Activated gamma-delta T cell treated with Interleukin-2 at 50 U/mL for 16 hours (primary cell): ENCODE results near the gene COLEC12.
"Not testable (repeated sequence)": the region's sequence is repeated elsewhere in the genome, so short reads cannot be mapped to it uniquely, and the experiment has no call there.

Experiments used
- DNase-seq: peaks from one replicate; pipeline ENCODE4 v3.0.0-alpha.2; 2020

COLEC12 gene

DNA sequence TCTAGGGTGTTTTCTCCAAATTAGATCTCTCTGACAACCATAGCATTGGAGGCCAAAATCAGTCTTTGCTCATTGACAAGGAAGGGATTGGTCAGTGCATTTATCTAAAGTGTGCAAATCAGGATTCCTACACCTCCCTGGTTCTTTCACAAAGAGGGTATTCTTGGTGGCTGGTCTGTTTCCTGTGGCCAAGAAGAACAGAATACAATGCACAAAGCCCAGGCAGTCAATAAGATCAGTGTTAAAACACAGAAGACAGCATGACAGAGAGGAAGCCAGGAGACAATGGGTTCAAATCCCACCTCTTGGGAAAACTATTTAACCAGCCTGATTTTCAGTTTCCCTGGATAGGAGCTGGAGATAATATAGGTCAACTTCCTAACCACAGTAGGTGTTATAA is 186.6 kb downstream of the COLEC12 start:
- DNase-seq = no peak

DNA sequence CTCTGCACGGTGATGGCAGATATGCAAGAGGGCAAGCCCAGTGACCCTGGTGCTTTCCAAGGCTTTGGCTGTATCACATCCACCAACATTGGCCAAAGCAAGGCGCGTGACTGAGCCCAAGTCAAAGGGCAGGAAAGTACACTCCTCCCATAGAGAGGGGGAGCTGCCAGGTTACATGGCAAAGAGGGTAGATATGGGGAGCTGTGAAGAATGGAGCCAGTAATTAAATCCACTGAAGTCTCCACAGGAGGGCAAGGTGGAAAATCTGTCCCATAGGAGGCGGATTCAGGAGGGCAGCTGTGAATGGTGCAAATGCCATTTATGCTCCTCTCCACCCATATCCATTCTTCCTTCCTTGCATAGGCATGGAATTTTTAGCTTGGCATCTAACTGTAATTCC is 188.1 kb downstream of the COLEC12 start:
- no peak for DNase-seq

DNA sequence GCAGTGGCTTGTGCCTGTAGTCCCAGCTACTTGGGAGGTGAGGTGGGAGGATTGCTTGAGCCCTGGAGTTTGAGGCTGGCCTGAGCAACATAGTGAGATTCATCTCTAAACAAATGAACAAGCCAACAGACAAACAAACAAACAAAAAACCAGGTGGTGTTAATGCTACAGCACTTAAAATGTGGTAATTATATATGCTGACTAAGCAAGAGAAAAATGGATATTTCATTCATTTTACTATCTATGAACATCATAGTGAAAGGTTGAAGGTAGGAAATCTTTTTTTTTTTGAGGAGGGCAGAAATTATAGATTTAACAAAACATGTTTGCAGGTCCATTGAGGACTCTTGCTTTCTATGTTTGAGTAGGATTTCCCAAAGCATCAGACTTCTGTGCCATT is 190.5 kb downstream of the COLEC12 start:
- no peak for DNase-seq

DNA sequence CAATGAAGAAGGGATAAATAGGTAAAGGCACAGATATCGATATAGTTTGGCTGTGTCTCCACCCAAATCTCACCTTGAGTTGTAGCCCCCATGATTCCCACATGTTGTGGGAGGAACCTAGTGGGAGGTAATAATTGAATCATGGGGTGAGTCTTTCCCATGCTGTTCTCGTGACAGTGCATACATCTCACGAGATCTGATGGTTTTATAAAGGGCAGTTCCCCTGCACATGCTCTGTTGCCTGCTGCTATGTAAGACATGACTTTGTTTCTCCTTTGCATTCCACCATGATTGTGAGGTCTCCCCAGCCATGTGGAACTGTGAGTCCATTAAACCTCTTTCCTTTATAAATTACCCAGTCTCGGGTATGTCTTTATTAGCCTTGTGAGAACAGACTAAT is 192.4 kb downstream of the COLEC12 start:
- DNase-seq = not testable (repeated sequence)

DNA sequence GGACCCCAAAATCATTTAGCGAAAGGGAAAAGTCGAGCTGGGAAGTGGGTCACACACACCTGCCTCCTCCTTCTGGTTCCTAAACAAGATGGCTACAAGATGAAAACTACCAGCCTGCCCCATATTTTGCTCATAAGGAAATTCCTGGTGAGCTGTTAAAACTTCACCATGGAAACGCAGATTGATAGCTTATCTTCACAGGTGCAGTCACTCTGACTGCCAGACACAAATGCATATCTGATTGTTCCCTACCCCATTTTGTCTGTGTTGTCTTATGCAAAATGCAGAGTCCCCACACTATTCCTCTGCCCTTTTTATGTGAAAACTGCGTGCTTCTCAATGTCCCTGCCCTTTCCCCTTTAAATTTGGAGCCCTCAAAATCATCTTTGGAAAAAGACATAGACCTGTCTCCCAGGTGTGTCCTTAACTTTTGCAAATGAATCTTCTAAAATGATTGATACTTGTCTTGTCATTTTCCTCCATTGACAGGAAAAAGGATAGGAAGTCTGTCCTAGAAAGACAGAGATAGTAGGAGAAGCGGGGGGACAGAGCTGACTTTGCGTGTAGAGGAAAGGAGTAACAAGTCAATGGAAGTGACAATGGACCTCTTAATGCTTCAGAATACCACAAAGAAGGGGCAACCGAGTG is 193.8 kb downstream of the COLEC12 start:
- no peak for DNase-seq

DNA sequence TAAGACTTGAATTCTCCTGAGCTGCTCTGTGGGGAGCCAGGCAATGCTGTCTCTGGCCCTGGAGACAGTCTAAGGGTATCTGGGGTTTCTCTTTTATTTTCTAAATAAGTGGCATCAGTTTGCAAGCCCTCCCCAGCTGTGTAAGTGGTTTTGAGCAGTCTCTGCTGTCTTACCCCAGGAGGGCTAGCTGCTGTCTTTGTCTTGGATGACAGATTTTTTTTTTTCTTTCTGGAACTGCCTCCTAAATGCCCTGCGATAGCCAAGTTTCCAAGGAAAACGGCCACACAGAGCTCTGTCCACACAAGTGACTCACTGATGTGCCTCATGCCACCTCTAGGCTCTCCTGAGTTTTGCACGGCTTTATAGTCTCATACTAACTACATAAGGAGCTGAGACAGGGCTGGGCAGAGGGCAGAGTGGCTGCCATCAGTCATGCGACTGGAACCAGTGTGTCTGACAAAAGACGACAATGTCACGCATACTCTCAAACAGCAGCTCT is 195.4 kb downstream of the COLEC12 start:
- DNase-seq = no peak

DNA sequence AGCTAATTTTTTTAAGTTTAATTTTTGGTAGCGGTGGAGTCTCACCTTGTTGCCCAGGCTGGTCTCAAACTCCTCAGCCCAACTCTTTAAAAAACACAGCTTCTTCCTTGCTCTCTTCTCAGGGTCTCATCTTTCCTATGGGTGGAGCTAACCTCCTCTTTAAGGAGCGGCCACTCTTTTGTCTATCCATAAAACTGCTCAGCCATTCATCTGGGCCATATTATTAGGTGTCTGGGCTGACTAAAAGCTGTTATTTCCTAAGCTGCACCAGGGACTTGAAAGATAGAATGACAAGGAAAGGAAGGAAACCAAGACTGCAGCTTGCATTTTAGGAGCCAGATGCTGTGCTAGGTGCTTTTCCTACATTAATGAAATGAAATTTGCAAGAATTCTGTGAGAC is 196.9 kb downstream of the COLEC12 start:
- DNase-seq = no peak

DNA sequence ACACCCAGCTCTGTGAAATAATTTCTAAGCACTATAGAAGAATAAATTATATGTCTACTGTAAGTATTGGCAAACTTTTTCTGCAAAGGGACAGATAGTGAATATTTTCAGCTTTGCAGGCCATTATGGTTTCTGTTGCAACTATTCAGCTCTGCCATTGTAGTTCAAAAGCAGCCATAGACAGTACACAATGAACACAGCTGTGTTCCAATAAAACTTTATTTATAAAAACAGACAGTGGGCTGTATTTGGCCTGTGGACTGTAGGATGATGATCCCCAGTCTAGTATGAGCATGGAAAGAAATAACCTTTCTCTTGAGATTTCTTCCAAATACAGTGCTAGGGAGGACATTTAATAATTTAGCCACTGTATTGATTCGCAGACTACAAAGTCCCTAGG is 197.5 kb downstream of the COLEC12 start:
- no peak for DNase-seq

DNA sequence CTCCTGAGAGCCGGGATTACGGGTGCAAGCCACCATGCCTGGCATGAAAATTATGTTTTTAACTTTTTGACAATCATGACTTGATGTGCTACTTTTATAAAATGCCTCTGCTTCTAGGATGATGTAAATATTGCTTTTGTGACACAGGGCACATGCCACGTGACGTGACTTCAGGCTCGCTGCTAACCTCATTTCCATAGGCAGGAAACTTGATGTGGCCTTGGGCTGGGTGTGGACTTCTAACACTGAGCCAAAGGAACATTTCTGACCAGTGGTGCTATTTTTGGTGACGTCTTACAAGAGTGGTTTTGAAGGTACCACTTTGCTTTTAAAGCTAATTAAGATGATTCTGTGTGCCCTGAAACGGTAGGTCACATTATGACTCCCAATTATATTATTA is 198.4 kb downstream of the COLEC12 start:
- no peak for DNase-seq

DNA sequence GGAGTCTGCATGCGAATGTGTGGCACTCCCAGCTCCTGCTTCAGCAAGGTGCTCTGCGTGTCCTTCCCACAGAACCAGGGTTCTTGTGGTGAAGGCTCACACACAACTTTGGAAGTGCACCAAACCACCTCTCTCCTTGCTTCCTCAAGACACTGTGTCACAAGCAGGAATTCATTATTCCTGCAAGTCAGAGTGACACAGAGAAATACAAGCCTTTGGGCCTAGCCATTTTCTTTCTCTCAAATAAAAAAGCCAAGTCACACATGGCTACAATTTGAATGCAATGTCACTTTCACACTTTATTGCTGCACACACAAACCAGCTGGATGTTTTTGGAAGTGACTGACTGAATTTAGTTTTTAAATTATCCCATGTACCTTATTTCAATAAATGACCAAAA is 202.6 kb downstream of the COLEC12 start:
- no peak for DNase-seq

DNA sequence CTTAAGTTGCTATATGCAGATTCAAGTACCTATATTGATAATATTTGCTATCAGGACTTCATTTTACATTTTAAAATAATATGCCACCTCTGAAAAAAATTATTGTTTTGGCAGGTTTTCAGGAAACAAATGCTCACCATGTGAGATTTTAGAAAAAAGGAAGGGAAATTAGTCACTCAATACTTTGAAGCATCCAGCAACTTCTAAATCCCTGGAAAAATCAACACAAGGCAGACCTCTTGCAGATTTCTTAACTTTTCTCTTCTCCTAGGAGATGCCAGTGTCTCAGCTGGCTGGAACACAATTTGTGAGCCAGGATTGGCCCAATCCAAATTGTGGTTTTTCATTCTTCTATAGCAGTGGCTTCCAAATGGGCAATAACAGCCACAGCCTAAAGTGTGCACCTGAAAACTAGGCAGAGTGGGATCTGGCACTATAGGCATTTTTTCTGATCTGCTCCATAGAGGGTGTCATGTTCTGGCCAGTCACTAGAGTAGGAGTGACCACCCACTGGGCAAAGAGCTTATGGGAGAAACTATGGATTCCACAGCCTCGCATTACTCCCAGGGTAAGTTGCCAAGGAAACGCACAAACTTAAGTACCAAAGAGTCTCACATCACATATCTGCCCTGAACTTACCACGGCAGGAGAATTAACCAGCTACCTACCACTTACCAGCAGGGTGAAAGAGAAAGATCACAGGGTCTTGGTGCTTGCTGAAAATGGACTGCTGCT is 204.6 kb downstream of the COLEC12 start:
- no peak for DNase-seq

DNA sequence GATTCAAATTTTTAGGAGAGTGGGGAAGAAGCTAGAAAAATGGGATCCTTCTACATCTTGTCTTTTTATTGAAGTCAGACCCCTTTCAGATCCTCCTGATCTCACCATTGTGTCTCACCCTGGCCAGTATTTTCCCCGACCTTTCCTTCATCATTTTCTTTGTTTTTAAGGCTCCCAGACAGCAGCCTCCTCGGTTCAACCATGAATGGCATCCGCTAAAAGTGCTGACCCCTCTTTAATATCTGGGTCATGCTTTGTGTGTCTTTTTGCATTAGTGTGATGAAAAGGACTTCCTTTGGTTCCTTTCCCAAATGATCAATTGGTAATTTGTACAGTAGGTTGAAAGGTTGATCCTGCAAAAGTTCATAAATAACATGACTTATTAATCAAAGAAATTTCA is 205.9 kb downstream of the COLEC12 start:
- no peak for DNase-seq

DNA sequence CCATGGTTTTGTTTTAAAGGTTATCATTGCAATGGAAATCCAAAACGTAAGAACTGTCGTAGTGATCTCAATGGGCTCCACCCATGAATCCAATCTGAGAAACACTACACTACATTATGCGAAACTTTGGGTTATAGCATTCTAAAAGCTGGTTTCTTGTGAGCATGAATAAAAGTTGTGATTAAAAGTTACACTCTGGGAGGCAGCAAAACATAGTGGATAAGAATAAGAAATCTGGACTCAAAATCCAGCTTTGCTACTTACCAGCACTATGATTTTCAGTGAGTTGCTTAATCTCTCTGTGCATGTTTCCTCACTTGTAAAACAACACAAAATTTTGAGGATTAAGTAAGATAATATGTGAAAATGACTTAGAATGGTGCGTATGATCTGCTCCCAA is 207.0 kb downstream of the COLEC12 start:
- no peak for DNase-seq

DNA sequence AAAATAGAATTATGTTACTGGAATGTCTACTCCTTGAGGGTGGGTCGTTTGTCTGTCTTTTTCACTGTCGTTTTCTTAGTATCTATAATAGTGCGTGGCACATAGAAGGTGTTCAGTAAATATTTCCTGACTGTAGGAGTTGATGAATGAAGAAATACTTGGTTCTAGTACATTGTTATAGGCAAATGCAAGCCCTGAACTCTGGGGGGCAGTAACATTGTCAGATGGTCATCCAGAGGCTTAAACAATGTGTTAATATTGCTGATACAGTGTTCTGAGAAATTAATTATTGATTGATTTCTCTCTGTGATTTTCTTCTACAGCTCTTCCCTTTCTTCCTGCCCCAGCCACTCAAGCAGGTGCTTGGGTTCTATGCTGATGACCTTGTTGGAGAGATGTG is 208.2 kb downstream of the COLEC12 start:
- no peak for DNase-seq

DNA sequence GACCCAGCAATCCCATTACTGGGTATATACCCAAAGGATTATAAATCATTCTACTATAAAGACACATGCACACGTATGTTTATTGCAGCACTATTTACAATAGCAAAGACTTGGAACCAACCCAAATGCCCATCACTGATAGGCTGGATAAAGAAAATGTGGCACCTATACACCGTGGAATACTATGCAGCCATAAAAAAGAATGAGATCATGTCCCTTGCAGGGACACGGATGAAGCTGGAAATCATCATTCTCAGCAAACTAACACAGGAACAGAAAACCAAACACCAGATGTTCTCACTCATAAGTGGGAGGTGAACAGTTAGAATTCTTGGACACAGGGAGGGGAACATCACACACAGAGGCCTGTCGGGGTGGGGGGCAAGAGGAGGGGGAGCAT is 210.5 kb downstream of the COLEC12 start:
- not testable (repeated sequence) for DNase-seq

DNA sequence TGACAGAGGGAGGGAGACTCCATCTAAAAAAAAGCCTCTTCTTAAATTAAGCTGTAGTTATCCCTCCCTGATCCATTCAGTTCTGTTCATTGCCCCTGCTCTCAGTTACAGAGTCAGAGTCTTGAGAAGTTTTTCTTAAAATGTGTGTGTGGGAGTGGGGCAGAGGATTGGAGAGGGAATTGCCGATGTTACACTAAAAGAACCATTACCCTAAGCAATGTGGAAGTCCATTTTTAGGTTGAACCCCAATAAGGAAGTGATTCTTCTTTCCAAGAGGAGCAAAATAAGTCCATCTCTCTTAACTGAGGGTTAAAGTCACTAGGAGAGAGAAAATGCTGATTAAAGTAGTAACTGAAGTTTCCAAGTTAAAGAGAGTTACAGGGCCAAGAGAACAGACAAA is 211.5 kb downstream of the COLEC12 start:
- DNase-seq = no peak

DNA sequence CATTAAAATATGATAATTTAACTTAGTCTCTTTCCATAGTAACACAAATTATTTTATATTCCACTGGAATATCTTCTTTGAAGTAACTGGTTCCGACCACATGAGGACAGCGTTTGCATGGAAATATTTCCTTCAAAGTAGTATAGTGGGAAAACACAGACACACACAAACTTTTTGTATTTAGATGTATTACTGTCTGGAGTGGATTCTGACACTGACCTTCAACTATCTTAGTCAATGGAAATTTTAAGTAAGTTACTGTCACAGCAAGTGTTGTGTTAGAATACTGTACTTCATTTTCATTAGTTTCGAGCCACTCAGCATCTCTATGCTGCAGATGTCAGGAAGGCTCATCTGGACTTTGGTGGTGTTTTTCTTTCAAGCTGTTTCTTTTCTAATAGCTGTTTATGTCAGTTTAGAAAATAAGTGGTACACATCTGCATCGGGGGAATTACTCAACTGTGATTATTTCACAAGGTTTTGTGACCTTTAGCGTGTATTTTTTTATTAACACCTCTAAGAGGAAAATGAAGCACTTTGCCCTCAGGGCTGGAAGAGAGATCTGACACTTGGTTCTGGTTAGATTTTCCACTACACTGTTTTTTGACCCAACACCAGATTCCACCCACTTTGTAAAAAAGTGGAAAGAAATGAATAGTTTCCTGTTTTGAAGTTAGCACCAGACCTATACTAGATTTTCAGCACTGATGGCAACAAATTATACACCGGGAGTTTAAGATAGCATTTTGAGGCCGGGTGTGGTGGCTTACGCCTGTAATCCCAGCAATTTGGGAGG is 213.8 kb downstream of the COLEC12 start:
- DNase-seq = no peak

DNA sequence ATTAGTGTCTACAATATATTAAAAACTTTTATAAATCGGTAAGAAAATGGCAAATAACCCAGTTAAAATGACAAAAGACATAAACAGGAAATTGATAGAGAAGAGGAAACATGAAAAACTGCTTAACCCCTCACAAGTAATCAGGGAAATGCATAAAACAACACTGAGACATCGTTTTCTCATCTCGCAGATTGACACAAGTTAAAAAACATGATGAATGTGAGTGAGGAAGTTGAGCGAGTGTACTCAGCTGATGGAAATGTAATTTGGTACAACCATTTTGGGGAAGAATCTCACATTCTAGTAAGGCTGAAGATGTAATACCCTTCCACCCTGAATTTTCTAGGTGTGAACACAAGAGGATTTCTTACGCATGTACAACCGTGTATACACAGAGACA is 214.7 kb downstream of the COLEC12 start:
- DNase-seq = no peak

DNA sequence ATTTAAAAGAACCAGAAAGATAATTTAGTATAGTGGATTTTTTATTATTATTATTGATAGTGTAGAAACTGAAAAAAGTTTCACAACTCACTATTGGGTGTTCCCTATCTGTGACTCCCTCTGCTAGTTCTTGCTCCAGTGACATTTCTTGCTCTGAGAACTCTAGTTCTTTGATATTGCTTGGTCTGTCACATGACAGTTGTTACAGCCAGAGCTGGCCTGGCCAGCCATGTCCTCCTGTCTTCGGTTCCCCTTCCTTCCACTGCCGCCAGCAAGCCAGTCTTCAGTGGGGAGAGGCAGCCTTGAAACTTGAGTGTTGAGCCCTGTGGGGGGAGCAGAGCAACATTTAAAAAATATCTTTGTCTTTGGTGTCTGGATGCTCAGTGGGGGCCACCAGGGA is 225.0 kb downstream of the COLEC12 start:
- DNase-seq = no peak

DNA sequence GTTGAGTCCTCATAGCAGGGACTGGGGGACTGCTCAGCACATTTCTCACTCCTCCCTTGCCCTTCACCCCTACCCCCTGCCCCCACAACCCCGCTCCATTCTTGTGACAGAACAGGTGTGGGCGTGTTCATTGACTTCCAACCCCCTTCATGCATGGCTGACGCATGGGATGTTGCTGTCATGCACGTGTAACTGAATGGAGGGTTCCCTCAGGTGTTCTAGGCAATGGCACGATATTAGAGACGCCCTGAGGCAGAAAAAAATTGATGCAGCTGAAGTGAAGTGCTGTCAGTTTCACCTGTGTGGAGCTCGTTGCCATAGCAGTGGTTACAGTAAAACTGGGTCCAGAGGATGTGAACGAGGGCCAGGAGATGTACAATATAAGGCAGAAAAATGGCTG is 226.2 kb downstream of the COLEC12 start:
- DNase-seq = no peak

DNA sequence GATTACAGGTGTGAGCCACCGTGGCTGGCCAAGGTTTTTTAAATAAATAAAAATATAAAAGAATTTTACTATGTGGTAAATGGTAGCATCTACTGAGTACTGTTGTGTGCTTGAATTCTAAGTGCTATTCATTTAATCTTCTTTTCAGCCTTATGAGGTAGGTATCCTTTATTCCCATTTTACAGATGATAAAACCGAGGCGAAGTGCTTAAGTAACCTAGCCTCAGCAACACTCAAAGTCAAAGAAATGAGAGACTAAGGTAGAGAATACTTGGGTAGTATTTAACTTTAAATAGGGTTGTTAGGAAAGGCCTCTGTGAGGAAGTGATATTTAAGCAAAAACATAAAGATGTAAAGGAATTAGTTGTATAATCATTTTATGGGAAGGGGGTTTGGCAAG is 227.0 kb downstream of the COLEC12 start:
- DNase-seq = no peak

DNA sequence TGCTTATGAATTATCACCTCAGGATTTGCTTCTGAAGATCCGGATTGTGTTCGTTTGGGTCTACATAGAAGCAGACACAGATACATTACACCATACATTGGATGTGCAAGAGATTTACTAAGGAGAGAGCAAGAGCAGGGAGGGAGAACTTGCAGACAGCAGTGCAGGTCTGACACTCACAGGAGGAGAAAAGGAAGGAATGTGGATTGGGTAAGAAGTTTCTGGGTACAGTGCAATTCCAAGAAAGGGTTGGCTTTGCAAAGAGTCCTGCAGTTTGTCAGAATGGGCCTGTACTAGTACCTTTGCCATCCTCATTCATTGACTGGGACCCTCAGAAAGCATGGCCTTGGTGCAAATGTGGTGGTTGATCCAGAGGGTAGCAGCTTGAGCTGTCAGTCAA is 227.9 kb downstream of the COLEC12 start:
- no peak for DNase-seq

DNA sequence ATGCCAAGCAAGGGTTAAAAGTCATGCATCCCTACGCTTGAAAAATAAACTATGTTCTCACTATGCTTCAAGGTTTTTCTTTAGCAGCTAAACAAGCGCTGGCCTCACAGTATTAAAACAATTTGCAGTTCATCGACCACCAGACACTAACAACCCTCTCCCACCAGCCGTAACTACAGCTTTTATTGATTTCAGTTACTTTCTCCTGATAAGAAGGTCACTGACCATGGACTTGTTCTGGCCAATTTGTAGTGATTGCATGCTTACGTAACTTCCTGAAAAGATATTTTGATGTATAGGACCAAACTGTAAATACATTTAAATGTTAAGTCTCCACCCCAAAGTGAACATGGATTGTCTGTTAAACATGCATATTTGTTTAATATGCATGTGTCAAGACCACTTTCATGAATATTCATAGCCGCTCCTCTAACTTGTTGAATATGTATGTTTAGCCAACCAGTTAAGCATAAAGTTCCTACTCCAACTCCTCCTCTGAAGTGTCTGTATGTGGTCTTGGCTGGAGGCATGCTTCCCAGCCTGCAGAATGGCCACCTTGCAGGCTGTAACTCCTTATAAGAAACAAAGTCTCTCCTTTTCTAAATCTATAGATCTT is 230.9 kb downstream of the COLEC12 start:
- DNase-seq = no peak
